CD14-positive monocyte (primary cell): ENCODE data around the gene DCANP1. TPM values are rescaled to one million over a fixed set of nuclear protein-coding genes. Genes with fewer than 3 reads are reported as not detected.

Experiments used
- DNase-seq, 3 donors: peaks; one replicate each; pipeline ENCODE4 v3.0.0-alpha.2; 2011 to 2022
- H2AFZ ChIP-seq: 2 replicates; pipeline ENCODE4 v1.6.0; 2012; ENCODE audit warnings: mild to moderate bottlenecking, low read depth, low read length, inconsistent platforms; ENCODE audit not compliant: insufficient read depth, poor library complexity, severe bottlenecking
- H3K27ac ChIP-seq, 2 donors: 1 replicate in 1 of 2; 2 replicates in 1 of 2; pipeline ENCODE4 v1.5.1; 2012 to 2013; ENCODE audit warnings: low read length in 2 of 2, control low read depth in 1 of 2, inconsistent platforms in 1 of 2, low read depth in 1 of 2, mild to moderate bottlenecking in 1 of 2
- H3K27me3 ChIP-seq, 2 donors: one replicate each; pipeline versions ENCODE4 v1.6.0 to v1.6.1; 2011 to 2013; ENCODE audit warnings: low read length in 2 of 2; ENCODE audit not compliant: control insufficient read depth in 2 of 2, insufficient read depth in 2 of 2
- H3K36me3 ChIP-seq, 2 donors: replicated peaks in 1 of 2; 1 replicate in 1 of 2; 2 replicates in 1 of 2; pipeline versions ENCODE4 v1.5.1 to v1.6.1; 2012 to 2013; ENCODE audit warnings: low read length in 2 of 2, control low read depth in 1 of 2, inconsistent platforms in 1 of 2, mild to moderate bottlenecking in 1 of 2; ENCODE audit not compliant: insufficient read depth in 2 of 2, control insufficient read depth in 1 of 2
- H3K4me1 ChIP-seq, 2 donors: 1 replicate in 1 of 2; 2 replicates in 1 of 2; pipeline versions ENCODE4 v1.5.1 to v1.6.1; 2012 to 2013; ENCODE audit warnings: low read length in 2 of 2, control low read depth in 1 of 2, inconsistent platforms in 1 of 2, mild to moderate bottlenecking in 1 of 2, moderate library complexity in 1 of 2; ENCODE audit not compliant: insufficient read depth in 2 of 2, control insufficient read depth in 1 of 2
- H3K4me2 ChIP-seq: replicated peaks from 2 replicates; pipeline ENCODE3; 2012; ENCODE audit warnings: low read length, moderate library complexity, mild to moderate bottlenecking; ENCODE audit not compliant: poor library complexity, severe bottlenecking; ENCODE audit errors: extremely low read depth
- H3K4me3 ChIP-seq, 3 experiments: fragments of 200-600 bp in 1 of 3; sonication (generic) in 1 of 3; replicated peaks in 1 of 3; 1 replicate in 2 of 3; 2 replicates in 1 of 3; pipeline ENCODE4 v1.5.1; 2011 to 2013; ENCODE audit warnings: low read length in 3 of 3, mild to moderate bottlenecking in 3 of 3, control low read depth in 2 of 3, low read depth in 2 of 3, inconsistent platforms in 1 of 3, moderate library complexity in 1 of 3
- H3K79me2 ChIP-seq: 2 replicates; pipeline ENCODE4 v1.6.0; 2012; ENCODE audit warnings: mild to moderate bottlenecking, control low read depth, inconsistent platforms, low read length, moderate library complexity; ENCODE audit not compliant: insufficient read depth
- H3K9ac ChIP-seq: 2 replicates; pipeline ENCODE4 v1.6.0; 2017; ENCODE audit warnings: low read length, mild to moderate bottlenecking; ENCODE audit not compliant: insufficient read depth, poor library complexity, severe bottlenecking
- H3K9me3 ChIP-seq, 2 donors: replicated peaks in 1 of 2; 1 replicate in 1 of 2; 2 replicates in 1 of 2; pipeline versions ENCODE4 v1.5.1 to v1.6.1; 2012 to 2013; ENCODE audit warnings: low read length in 2 of 2, control low read depth in 1 of 2; ENCODE audit not compliant: control insufficient read depth in 1 of 2, insufficient read depth in 1 of 2
- H4K20me1 ChIP-seq: 2 replicates; pipeline ENCODE4 v1.6.0; 2012; ENCODE audit warnings: mild to moderate bottlenecking, low read length, control low read depth, moderate library complexity; ENCODE audit not compliant: insufficient read depth
- H3K27ac Mint-ChIP-seq, 7 donors: one replicate each; pipeline ENCODE4 v1.8.0; 2020; ENCODE audit warnings: mild to moderate bottlenecking in 7 of 7, mixed read lengths in 7 of 7, moderate library complexity in 6 of 7, inconsistent platforms in 2 of 7
- H3K27me3 Mint-ChIP-seq, 3 donors: one replicate each; pipeline ENCODE4 v1.8.0; 2021 to 2022; ENCODE audit warnings: low read depth in 3 of 3, mild to moderate bottlenecking in 3 of 3, mixed read lengths in 3 of 3, moderate library complexity in 3 of 3, inconsistent platforms in 1 of 3
- H3K36me3 Mint-ChIP-seq, 2 donors: one replicate each; pipeline ENCODE4 v1.8.0; 2020; ENCODE audit warnings: mixed read lengths in 2 of 2, inconsistent platforms in 1 of 2, mild to moderate bottlenecking in 1 of 2
- H3K4me1 Mint-ChIP-seq: one replicate; pipeline ENCODE4 v1.8.0; 2020; ENCODE audit warnings: mild to moderate bottlenecking, mixed read lengths
- H3K4me3 Mint-ChIP-seq, 2 donors: one replicate each; pipeline ENCODE4 v1.8.0; 2020; ENCODE audit warnings: mild to moderate bottlenecking in 2 of 2, mixed read lengths in 2 of 2, moderate library complexity in 1 of 2
- H3K9me3 Mint-ChIP-seq, 7 donors: one replicate each; pipeline ENCODE4 v1.8.0; 2020 to 2022; ENCODE audit warnings: mixed read lengths in 7 of 7, mild to moderate bottlenecking in 6 of 7, moderate library complexity in 6 of 7, inconsistent platforms in 2 of 7
- CTCF ChIP-seq: fragments of 200-600 bp; IDR thresholded peaks from one replicate; pipeline ENCODE4 v1.8.0; 2022; ENCODE audit warnings: antibody characterized with exemption, mild to moderate bottlenecking
- WGBS: methylation state at CpG from one replicate; pipeline ENCODE4 v1.1.5; 2013; ENCODE audit warnings: missing lambda C conversion rate; ENCODE audit not compliant: insufficient coverage; 5-methylcytosine and 5-hydroxymethylcytosine counted together
- intact Hi-C, 2 donors: fragments of 100-400 bp; cut with micrococcal nuclease; formaldehyde crosslinking; loops; one replicate each; pipeline versions ENCODE4 v1.15.0 to v1.15.1; 2023
- polyA plus RNA-seq, 3 donors: library from polyadenylated mRNA; depleted of rRNA in 1 of 3; unstranded in 2 of 3; stranded (reverse) in 1 of 3; fragments of 300-500 nt in 2 of 3; fragments of >200 nt in 1 of 3; fragmentation: Illumina TruSeq in 2 of 3; gene quantifications; 1 replicate in 2 of 3; 2 replicates in 1 of 3; pipeline ENCODE4 v1.2.3, GENCODE V29; 2012 to 2021

The DCANP1 gene
- polyA plus RNA-seq, 3 donors: 0.14 to 0.85 (median 0.15) TPM

- 49% methylated on average over 3 of the region's 11 CpGs for WGBS
- H3K27me3 Mint-ChIP-seq: peaks cover 72 to 78% (median 74%) of the 10 kb centered on the region in 3 donors
- Histone ChIP-seq H3K36me3 (no peaks in the 10 kb centered on the region), H3K27me3 (peaks cover 63 to 74% of the 10 kb centered on the region in 2 donors), H3K4me2 (no peak overlapping the region), H3K9ac (no peak overlapping the region), H3K27ac (no peak overlapping the region), H2AFZ (no peak overlapping the region), H3K4me1 (peaks cover 33 to 43% of the 10 kb centered on the region in 2 donors), H4K20me1 (no peaks in the 10 kb centered on the region), H3K9me3 (peaks cover 0 to 27% of the 10 kb centered on the region in 2 donors), H3K4me3 (no peak overlapping the region), H3K79me2 (no peaks in the 10 kb centered on the region)
- intact Hi-C loops: no loop called here
- H3K4me3 Mint-ChIP-seq: peak overlapping the region in 1 of 2 donors; percentile 95
- H3K27ac Mint-ChIP-seq: peak overlapping the region in 2 of 7 donors; percentile 0 to 6
- peaks cover 2 to 3% of the 10 kb centered on the region in 2 donors for H3K36me3 Mint-ChIP-seq
- H3K9me3 Mint-ChIP-seq: peaks cover 0 to 29% (median 9%) of the 10 kb centered on the region in 7 donors
- H3K4me1 Mint-ChIP-seq: peaks cover 39% of the 10 kb centered on the region
- no peak for DNase-seq
- no peak for TF ChIP-seq CTCF
These were observed 40.8 kb upstream of the DCANP1 start for GRCh38 chr5:135487839-135488514.

GRCh38 chr5:135487037-135487395 is 39.9 kb upstream of the DCANP1 start:
- no peak overlapping the region for H3K27ac ChIP-seq
- H3K4me2 ChIP-seq: no peak overlapping the region
- peaks cover 23 to 34% of the 10 kb centered on the region in 2 donors for H3K4me1 ChIP-seq
- H2AFZ ChIP-seq: no peak overlapping the region
- 0% methylated on average over 1 of the region's 1 CpG for WGBS
- intact Hi-C loops: no loop called here
- no peaks in the 10 kb centered on the region for H3K36me3 ChIP-seq
- H3K9me3 Mint-ChIP-seq: peaks cover 0 to 29% (median 6%) of the 10 kb centered on the region in 7 donors
- no peak overlapping the region for H3K9ac ChIP-seq
- TF ChIP-seq CTCF: no peak
- H4K20me1 ChIP-seq: no peaks in the 10 kb centered on the region
- no peak overlapping the region for H3K4me3 ChIP-seq
- peaks cover 1 to 2% of the 10 kb centered on the region in 2 donors for H3K36me3 Mint-ChIP-seq
- H3K27me3 Mint-ChIP-seq: peaks cover 65 to 69% (median 65%) of the 10 kb centered on the region in 3 donors
- H3K27ac Mint-ChIP-seq: no peak overlapping the region
- peak overlapping the region in 1 of 2 donors; percentile 95 for H3K4me3 Mint-ChIP-seq
- peaks cover 30% of the 10 kb centered on the region for H3K4me1 Mint-ChIP-seq
- no peak for DNase-seq
- peaks cover 0 to 27% of the 10 kb centered on the region in 2 donors for H3K9me3 ChIP-seq
- H3K27me3 ChIP-seq: peaks cover 54 to 64% of the 10 kb centered on the region in 2 donors
- no peaks in the 10 kb centered on the region for H3K79me2 ChIP-seq
